HUES48 (cell line): ENCODE results near the gene CEP128.

ENCODE experiments used
- H3K27ac ChIP-seq: one replicate; pipeline ENCODE4 v1.7.0; 2013; ENCODE audit warnings: low read depth, low read length, inconsistent platforms
- H3K27me3 ChIP-seq: 2 replicates; pipeline ENCODE4 v1.6.1; 2013; ENCODE audit warnings: mild to moderate bottlenecking, low read length; ENCODE audit not compliant: control insufficient read depth, insufficient read depth
- H3K36me3 ChIP-seq: 2 replicates; pipeline ENCODE4 v1.6.1; 2013; ENCODE audit warnings: low read length; ENCODE audit not compliant: control insufficient read depth, insufficient read depth
- H3K4me1 ChIP-seq: 2 replicates; pipeline ENCODE4 v1.6.1; 2013; ENCODE audit warnings: mild to moderate bottlenecking, low read length; ENCODE audit not compliant: control insufficient read depth, insufficient read depth
- H3K4me3 ChIP-seq: 2 replicates; pipeline ENCODE4 v1.5.1; 2013; ENCODE audit warnings: mild to moderate bottlenecking, low read depth, low read length
- H3K9ac ChIP-seq: 2 replicates; pipeline ENCODE4 v1.6.1; 2013; ENCODE audit warnings: mild to moderate bottlenecking, low read depth, low read length, moderate library complexity
- H3K9me3 ChIP-seq: 2 replicates; pipeline ENCODE4 v1.6.1; 2013; ENCODE audit warnings: low read length; ENCODE audit not compliant: control insufficient read depth, insufficient read depth

The CEP128 gene

DNA sequence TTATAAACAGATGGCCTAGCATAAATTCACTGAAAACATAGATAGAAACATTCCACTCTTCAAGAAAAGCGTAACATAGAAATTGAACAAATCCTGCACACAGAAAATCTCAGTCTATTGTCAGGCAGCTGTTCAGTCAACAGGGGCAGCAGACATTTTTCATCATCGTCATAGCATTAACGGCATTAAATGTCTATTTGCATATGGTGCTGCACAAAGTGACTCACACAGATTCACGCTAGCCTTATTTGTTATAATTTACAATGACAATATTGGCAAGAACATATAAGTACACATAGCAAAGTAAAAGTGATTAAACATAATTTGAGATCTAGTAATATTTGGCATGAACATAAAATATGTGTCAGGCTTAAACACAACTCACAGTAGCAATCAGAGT, 95.7 kb downstream of the CEP128 start:
- no peak overlapping the region for H3K4me3 ChIP-seq
- H3K9me3 ChIP-seq = no peaks in the 10 kb centered on the region
- H3K27me3 ChIP-seq = no peaks in the 10 kb centered on the region
- no peaks in the 10 kb centered on the region for H3K36me3 ChIP-seq
- peaks cover 6% of the 10 kb centered on the region; the same call in 1 of the 2 replicates for H3K4me1 ChIP-seq
- no peak overlapping the region for H3K27ac ChIP-seq
- no peak overlapping the region for H3K9ac ChIP-seq

DNA sequence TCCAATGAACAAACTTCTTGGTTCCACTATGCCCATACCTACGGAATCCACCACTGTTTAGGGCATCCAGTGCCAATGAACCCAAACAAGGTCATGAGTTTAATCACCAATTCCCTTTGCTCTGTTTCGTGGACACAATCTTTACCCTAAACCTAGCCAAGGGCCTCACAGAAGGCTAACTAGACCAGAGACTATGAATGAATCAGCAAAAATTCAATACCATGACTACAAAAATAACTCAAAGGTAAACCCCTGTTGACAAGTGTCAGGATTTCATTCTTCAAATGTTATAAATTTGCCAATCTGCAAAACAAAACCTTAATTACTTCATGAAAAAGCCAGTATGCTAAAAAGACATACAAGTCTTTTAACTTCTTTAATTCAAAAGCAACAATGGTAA, 96.7 kb downstream of the CEP128 start:
- H3K36me3 ChIP-seq = no peaks in the 10 kb centered on the region
- no peak overlapping the region for H3K4me3 ChIP-seq

DNA sequence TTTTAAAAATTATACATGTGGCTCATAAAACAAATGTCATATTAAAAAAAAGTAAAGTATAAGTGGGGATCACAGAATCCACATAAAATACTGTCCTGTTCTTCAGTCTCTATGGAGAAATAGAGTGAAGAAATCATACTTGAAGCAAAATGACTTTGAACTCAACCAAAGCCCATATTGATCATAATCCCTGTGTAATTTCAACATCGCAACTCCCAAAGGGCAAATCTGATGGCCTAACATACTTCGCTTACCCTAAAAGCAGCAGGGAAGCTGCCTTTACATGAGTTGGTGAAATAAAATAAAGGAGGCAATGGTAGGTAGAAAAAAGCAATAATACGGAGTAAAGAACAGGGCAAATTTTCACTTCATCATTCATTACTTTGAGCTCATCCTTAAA, 101.8 kb downstream of the CEP128 start:
- Histone ChIP-seq H3K9ac (no peak overlapping the region), H3K4me1 (0 out of 2 replicates have a peak, but pooled peaks cover 1% of the 10 kb centered on the region), H3K9me3 (no peaks in the 10 kb centered on the region), H3K36me3 (no peaks in the 10 kb centered on the region), H3K27ac (no peak overlapping the region), H3K4me3 (no peak overlapping the region), H3K27me3 (no peaks in the 10 kb centered on the region)

More for the DNA sequence above, 96.7 kb downstream of the CEP128 start:
- no peaks in the 10 kb centered on the region for H3K27me3 ChIP-seq
- peaks cover 6% of the 10 kb centered on the region; the same call in 1 of the 2 replicates for H3K4me1 ChIP-seq
- H3K9ac ChIP-seq = no peak overlapping the region
- no peak overlapping the region for H3K27ac ChIP-seq
- no peaks in the 10 kb centered on the region for H3K9me3 ChIP-seq

DNA sequence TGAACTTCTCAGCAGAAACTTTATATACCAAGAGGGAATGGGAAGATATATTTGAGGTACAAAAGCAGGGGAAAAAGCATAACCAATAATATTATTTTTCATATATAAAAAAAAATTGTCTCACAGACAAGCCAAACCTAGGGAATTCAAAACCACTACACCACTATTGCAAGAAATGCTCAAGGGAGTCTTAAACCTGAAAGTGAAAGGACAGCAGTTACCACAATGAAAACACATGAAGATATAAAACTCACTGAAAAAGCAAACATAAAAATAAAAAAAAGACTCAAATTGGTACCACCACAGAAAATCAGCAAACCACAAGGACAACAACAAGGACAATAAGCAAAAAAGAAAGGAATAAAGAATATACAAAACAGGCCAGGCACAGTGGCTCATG, 131.9 kb downstream of the CEP128 start:
- no peaks in the 10 kb centered on the region for H3K9me3 ChIP-seq
- H3K27me3 ChIP-seq = no peaks in the 10 kb centered on the region
- H3K4me3 ChIP-seq = no peak overlapping the region
- H3K9ac ChIP-seq = no peak overlapping the region
- H3K27ac ChIP-seq = no peak overlapping the region
- H3K4me1 ChIP-seq = no peaks in the 10 kb centered on the region
- no peaks in the 10 kb centered on the region for H3K36me3 ChIP-seq

DNA sequence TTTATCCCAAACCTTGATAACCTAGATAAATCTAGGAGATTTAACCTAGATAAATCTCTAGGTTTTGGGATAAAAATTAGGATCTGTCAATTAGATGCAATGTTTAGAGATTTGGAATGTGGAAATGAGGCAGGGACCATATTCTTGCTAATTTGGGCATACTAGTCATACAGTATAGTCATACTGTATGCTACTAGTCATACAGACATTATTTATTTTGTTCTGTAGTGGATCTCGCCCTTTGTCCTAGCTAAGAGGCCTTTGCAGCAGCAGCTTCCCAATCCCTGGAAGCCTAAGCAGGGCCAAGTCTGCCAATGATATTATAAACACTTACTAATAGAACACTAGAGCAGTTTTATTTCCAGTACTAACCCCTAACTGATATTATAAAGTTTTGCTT, 136.4 kb downstream of the CEP128 start:
- Histone ChIP-seq H3K27me3 (no peaks in the 10 kb centered on the region), H3K4me3 (no peak overlapping the region), H3K36me3 (no peaks in the 10 kb centered on the region), H3K9ac (no peak overlapping the region), H3K4me1 (no peaks in the 10 kb centered on the region), H3K27ac (no peak overlapping the region), H3K9me3 (no peaks in the 10 kb centered on the region)

DNA sequence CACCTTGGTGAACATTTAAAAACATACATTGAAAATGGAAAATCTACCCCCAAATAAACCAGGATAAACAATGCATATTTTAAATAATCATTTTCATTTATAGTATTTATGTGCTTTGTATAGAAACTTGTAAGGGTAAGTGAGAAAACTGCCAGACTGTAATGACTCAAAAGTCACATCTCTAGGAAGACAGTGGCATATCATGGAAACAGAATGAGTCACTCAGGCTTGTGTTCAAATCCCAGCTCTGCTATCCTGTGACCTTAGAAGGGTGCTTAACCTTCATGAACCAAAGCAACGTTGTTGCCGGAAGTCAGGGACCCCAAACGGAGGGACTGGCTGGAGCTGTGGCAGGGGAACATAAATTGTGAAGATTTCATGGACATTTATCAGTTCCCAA, 142.7 kb downstream of the CEP128 start:
- no peaks in the 10 kb centered on the region for H3K36me3 ChIP-seq
- H3K4me1 ChIP-seq = no peaks in the 10 kb centered on the region
- H3K27ac ChIP-seq = no peak overlapping the region
- H3K27me3 ChIP-seq = no peaks in the 10 kb centered on the region
- no peak overlapping the region for H3K4me3 ChIP-seq
- H3K9ac ChIP-seq = no peak overlapping the region
- no peaks in the 10 kb centered on the region for H3K9me3 ChIP-seq

DNA sequence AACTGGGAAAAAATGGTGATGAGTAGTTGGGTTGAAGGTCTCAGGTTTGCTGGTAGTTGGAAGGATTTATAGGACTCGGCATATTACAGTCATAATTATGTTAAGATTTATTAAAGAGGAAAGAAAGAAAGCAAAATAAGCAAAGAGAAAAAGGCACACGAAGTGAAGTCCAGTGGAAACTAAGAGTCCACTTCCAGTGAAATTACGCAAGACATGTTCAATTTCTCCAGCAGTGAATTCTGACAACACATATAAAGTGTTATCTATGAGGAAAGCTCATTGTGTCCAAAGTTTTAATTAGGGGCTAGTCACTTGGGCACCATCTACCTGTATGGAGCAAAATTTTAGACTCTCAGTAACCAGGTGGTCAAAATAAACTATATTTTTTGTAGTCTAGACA, 143.3 kb downstream of the CEP128 start:
- Histone ChIP-seq H3K4me1 (no peaks in the 10 kb centered on the region), H3K9me3 (no peaks in the 10 kb centered on the region), H3K4me3 (no peak overlapping the region), H3K27ac (no peak overlapping the region), H3K9ac (no peak overlapping the region), H3K36me3 (no peaks in the 10 kb centered on the region), H3K27me3 (no peaks in the 10 kb centered on the region)

DNA sequence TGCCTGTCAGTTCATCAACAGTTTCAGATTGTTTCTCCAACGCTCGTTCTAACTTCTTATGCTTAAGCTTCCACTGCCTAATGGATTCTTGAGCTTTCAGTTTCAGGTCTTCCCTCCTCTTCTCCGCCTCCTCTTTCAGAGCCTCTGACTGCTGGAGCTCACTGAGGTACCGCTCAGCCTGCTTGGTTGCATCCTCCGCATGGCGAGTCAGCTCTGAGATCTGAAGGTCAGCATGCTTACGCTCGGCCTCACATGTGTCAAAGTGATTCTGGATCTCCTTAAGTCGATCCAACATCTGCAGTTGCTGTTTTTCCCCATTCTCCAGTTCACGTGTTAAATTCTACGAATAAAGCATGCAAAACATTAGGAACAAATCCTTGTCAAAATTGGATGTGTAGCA, 148.8 kb downstream of the CEP128 start:
- Histone ChIP-seq H3K27me3 (no peaks in the 10 kb centered on the region), H3K9me3 (no peaks in the 10 kb centered on the region), H3K36me3 (0 out of 2 replicates have a peak, but pooled peaks cover 3% of the 10 kb centered on the region), H3K4me3 (no peak overlapping the region), H3K4me1 (no peaks in the 10 kb centered on the region), H3K9ac (no peak overlapping the region), H3K27ac (no peak overlapping the region)

DNA sequence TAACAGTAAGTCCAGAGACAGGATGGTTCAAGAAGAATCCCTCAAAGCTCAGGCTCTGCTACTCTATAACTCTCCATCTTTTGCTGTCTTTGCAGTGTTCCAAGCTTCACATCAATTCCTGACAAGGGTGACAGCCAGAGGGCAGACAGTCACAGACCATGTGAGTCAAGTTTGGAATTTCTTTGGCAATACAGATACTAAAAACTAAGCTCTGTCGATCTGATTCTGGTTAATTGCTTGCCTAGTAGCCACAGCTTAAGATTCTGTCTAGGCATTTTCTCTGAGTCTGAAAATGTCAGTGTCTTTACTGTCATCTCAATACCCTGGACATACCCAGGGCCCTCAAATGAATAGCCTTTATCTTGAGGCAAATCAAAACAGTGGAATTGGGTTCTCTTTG, 153.7 kb downstream of the CEP128 start:
- Histone ChIP-seq H3K9ac (no peak overlapping the region), H3K4me3 (no peak overlapping the region), H3K9me3 (no peaks in the 10 kb centered on the region), H3K36me3 (peaks cover 10% of the 10 kb centered on the region), H3K4me1 (no peaks in the 10 kb centered on the region), H3K27me3 (no peaks in the 10 kb centered on the region), H3K27ac (no peak overlapping the region)

DNA sequence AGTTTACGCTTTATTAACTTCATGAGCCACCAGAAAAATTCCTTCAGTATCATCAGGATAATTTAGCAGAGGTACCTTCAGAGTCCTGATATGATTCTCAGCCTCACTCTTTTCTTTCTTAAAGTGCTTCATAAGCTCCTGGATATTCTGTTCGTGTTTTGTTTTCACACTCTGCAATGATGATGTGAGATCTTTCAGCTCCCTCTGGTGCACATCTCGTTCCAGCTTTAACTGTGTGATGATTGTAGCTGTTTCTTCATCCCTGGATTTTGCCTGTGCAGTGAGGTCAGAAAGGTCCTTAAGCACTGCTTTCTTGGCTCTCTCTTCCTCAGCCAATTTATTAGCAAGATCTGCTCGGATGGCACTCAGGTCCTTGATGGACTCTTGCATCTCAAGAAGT, 156.7 kb downstream of the CEP128 start:
- Histone ChIP-seq H3K36me3 (peaks cover 7% of the 10 kb centered on the region), H3K27me3 (no peaks in the 10 kb centered on the region), H3K9ac (no peak overlapping the region), H3K9me3 (no peaks in the 10 kb centered on the region), H3K4me3 (no peak overlapping the region), H3K4me1 (no peaks in the 10 kb centered on the region), H3K27ac (no peak overlapping the region)

DNA sequence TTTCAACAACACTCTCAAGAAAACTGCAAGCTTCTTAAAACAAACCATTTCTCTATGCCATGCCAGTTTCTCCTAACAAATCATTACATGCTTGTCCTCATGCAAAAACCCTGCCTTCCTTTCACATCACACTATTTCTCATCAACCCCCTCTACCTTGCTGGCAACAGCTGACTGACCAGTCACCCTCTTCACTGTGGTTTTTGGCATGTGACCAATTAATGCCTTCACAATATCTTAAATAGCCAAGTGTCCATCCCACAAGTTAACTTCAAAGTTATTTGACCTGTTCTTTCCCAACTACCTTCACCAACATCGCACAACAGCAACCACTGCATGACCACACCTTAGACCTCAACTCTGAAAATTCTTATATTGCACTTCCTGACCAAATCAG, 159.6 kb downstream of the CEP128 start:
- Histone ChIP-seq H3K4me3 (no peak overlapping the region), H3K27ac (no peak overlapping the region), H3K9ac (no peak overlapping the region), H3K27me3 (no peaks in the 10 kb centered on the region), H3K36me3 (peaks cover 7% of the 10 kb centered on the region), H3K9me3 (no peaks in the 10 kb centered on the region), H3K4me1 (no peaks in the 10 kb centered on the region)

DNA sequence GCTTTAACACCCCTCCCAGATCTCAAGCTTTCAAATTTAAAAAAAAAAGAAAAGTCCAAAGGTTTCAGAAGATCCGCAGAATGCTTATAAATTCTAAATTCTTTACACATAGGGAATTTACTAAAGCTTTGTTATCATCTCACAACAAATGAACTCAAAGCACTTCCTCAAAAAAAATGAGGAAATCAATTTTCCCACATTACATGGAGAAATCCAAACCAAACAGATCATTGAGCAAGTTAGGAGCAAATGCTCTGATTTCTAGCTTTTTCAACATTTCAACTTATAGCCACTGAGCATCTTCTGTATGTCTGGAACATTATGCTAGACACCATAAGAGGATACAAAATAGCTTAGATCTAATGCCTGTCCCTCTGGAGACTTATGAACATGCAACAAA, 161.0 kb downstream of the CEP128 start:
- H3K4me1 ChIP-seq = no peaks in the 10 kb centered on the region
- no peaks in the 10 kb centered on the region for H3K27me3 ChIP-seq
- peaks cover 7% of the 10 kb centered on the region for H3K36me3 ChIP-seq
- no peak overlapping the region for H3K9ac ChIP-seq
- H3K27ac ChIP-seq = no peak overlapping the region
- H3K9me3 ChIP-seq = no peaks in the 10 kb centered on the region
- H3K4me3 ChIP-seq = no peak overlapping the region
